Omental fat pad (tissue), 4 donors: ENCODE data around the gene SH2B3. TPM values are rescaled to one million over a fixed set of nuclear protein-coding genes. Genes with fewer than 3 reads are reported as not detected.

ENCODE experiments used
- ATAC-seq: fragments of 150-250 bp; one replicate; pipeline ENCODE4 v1.9.1; 2016; ENCODE audit warnings: mild to moderate bottlenecking, moderate library complexity; ENCODE audit not compliant: low FRiP score
- DNase-seq: peaks from one replicate; pipeline ENCODE4 v3.0.0-alpha.2; 2019; ENCODE audit warnings: low spot score
- CTCF ChIP-seq, 3 donors: fragments of 450-650 bp; IDR thresholded peaks; one replicate each; pipeline ENCODE4 v1.5.1; 2016 to 2017; ENCODE audit warnings: antibody characterized with exemption in 3 of 3, mild to moderate bottlenecking in 3 of 3, moderate library complexity in 2 of 3
- total RNA-seq, 4 donors: library from RNA; depleted of rRNA; stranded (reverse); fragments of >200 nt; gene quantifications; one replicate each; pipeline ENCODE4 v1.1.0, GENCODE V29; 2016

The SH2B3 gene
- total RNA-seq, 4 donors from 2014 or later, result 30.4 to 64.6 (median 48.3) TPM

- no peak for TF ChIP-seq CTCF (IDR thresholded peaks at IDR 0.05)
- ATAC-seq, result no peak
These were observed 30.5 kb downstream of the SH2B3 start for GRCh38 chr12:111436266-111436665.

DNA sequence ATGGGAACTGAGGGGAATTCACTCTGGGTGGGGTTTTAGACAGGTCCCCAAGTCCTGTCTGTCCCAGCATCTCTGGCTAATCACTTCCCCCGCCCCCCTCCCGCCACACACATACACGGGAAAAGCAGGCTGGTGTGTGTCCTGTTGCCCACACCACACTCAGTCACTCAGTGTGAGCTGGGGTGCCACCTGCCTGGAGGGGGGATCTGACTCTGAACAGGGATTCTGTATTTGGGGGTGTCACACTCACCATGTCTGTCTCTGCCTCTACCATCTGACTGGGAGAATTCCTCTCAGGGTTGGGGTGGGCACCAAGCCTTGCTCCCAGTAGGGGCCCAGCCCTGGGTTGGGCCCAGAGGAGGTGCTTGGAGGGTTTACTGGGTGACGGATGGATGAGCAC, 31.1 kb downstream of the SH2B3 start:
- DNase-seq (no peak), ATAC-seq (no peak)
- no peak for TF ChIP-seq CTCF (IDR thresholded peaks at IDR 0.05)

More at GRCh38 chr12:111436266-111436665, 30.5 kb downstream of the SH2B3 start:
- DNase-seq, result no peak

DNA sequence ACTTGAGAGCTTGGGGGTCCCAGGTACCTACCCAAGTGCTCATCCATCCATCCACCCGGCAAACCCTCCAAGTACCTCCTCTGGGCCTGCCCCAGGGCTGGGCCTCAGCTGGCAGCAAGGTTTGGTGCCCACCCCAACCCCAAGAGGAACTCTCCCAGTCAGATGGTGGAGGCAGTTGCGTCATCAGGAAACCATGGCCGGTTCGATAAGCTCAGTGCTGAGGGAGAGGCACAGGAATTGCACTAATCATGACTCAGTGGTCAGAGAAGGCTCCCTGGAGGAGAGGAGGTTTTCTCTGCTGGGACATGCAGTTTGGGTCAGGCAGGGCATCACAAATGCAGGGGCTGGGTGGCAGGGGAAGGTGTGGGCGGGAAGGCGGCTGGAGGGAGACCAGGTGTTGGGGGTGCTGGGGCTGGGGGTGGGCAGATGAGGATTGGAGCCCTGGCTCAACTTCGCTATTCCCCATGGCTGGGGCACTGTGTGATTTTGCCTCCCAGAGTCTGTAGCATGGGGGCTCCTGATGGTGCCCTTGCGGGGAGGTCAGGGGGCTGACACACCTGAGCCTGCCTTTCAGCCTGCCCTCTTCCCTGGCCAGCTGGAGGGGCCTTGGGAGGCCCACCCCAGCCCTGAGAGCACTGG, 32.2 kb downstream of the SH2B3 start:
- DNase-seq, result no peak
- TF ChIP-seq CTCF (IDR thresholded peaks at IDR 0.05), result no peak
- peak; percentile 37 for ATAC-seq

- no peak for TF ChIP-seq CTCF (IDR thresholded peaks at IDR 0.05)
- DNase-seq (peak; percentile 67), ATAC-seq (no peak)
These were observed 32.8 kb downstream of the SH2B3 start for GRCh38 chr12:111438481-111438880.

DNA sequence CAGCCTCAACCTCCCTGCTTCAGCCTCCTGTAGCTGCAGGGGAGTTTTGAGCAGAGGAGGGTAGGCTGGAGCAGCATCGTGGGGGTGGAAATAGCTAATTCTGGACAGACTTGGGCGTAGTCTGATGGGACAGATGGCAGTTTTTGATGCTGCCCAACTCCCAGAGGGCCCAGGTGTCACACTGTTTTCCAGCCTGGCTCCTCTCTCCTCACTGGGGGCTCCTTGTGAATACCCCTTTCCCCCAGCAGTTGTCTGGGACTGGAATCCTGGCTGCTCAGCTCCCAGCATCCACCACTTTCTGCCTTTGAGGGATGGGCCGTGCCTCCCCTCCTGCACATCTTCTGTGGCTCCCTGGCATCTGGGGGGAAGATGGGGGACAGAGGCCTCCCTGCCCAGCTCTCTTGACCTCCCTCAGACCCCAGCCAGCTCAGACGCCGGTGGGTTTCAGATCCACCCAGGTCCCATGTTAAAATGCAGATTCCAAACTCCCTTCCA, 34.0 kb downstream of the SH2B3 start:
- no peak for TF ChIP-seq CTCF (IDR thresholded peaks at IDR 0.05)
- no peak for ATAC-seq

DNA sequence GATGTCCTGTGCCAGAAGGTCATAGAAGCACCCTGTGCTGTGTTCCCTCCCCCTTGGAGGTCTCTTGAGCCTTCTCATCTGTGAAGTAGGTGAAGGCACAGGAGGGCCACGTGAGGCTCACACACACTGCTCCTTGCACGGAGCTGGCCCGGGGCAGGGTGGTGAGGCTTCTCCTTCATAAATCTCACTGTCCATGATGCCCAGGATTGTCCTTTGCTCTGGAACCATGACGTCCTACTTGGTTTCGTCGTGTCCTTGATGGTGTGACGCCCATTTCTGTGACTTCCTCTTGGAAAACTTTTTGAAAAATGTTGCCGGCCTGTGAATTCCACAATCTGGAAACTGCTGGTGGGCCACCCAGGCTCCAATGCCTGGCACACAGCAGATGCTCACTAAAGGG, 34.4 kb downstream of the SH2B3 start:
- ATAC-seq (no peak), DNase-seq (no peak)
- TF ChIP-seq CTCF (IDR thresholded peaks at IDR 0.05), result no peak

More for the DNA sequence above, 34.0 kb downstream of the SH2B3 start:
- DNase-seq, result no peak

GRCh38 chr12:111440631-111441030, 34.9 kb downstream of the SH2B3 start:
- TF ChIP-seq CTCF (IDR thresholded peaks at IDR 0.05), result no peak
- ATAC-seq (no peak), DNase-seq (no peak)
